PC-9 (cell line): ENCODE data around the gene RASGEF1C.

ENCODE experiments used
- CTCF ChIP-seq: fragments of 200-600 bp; sonication (generic); conservative IDR thresholded peaks from 2 replicates; pipeline ENCODE4 v1.6.1; 2017; ENCODE audit warnings: mixed run types, antibody characterized with exemption, mild to moderate bottlenecking, moderate library complexity
- EZH2 ChIP-seq: fragments of 200-600 bp; sonication (generic); IDR thresholded peaks from 2 replicates; pipeline ENCODE4 v1.8.0; 2017; ENCODE audit warnings: antibody characterized with exemption, low read depth

- TF ChIP-seq CTCF (no peak), EZH2 (no peak)
Observed at GRCh38 chr5:180234271-180234670, 25.3 kb upstream of the RASGEF1C start.
